Measurements from ENCODE around the gene C2orf66. TPM values are rescaled to one million over a fixed set of nuclear protein-coding genes. Genes with fewer than 3 reads are reported as not detected.

The C2orf66 gene
- total and polyA plus RNA-seq, 2 donors (not counting 3 experiments of a cell fraction or from before 2014, with no cell fraction given), result 0.27 to 0.54 TPM

DNA sequence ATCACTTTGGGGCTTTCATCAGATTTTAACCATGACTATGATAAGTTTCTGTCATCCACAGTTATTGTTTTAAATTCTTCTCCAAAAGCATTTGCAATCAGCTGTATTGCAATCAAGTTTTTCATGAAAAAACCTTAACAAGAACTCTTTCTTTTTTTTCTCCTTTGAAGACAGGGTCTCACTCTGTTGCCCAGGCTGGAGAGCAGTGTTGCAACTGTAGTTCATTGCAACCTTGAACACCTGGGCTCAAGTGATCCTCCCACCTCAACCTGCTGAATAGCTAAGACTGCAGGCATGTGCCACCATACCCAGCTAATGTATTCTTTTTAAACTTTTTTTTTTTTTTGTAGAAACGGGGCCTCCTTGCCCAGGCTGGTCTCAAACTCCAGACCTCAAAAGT is 45.5 kb upstream of the C2orf66 start:
- Histone ChIP-seq H4K20me1 (replicated peaks; ENCODE audit: control insufficient read depth, extremely low read depth, insufficient read depth, low read length) (no peaks in the 10 kb centered on the region), H3K36me3 (ENCODE audit: control insufficient read depth in 2 of 2, extremely low read depth in 1 of 2, insufficient read depth in 2 of 2, low read length in 2 of 2) (no peaks in the 10 kb centered on the region), H3K4me1 (ENCODE audit: control insufficient read depth, extremely low read depth, insufficient read depth, low read length) (peaks cover 11% of the 10 kb centered on the region), H3K27me3 (ENCODE audit: control insufficient read depth in 2 of 2, insufficient read depth in 2 of 2, low read length in 2 of 2) (no peaks in the 10 kb centered on the region), H3K4me3 (replicated peaks in 1 of 3; ENCODE audit: insufficient read depth in 1 of 3, low read depth in 1 of 3, low read length in 3 of 3) (no peak overlapping the region), H2AFZ (ENCODE audit: low read depth, low read length) (no peak overlapping the region), H3K9ac (replicated peaks; ENCODE audit: extremely low read depth, insufficient read depth, low read length) (no peak overlapping the region), H3K9me3 (replicated peaks; ENCODE audit: control insufficient read depth, insufficient read depth, low read length) (no peaks in the 10 kb centered on the region), H3K27ac (ENCODE audit: insufficient read depth, low read depth, low read length) (no peak overlapping the region), H3K9me1 (replicated peaks; ENCODE audit: control insufficient read depth, extremely low read depth, insufficient read depth, low read length) (no peaks in the 10 kb centered on the region), H3K4me2 (ENCODE audit: insufficient read depth, low read length) (no peak overlapping the region), H3K79me2 (ENCODE audit: control insufficient read depth, insufficient read depth, low read length) (no peaks in the 10 kb centered on the region)
- intact Hi-C loops (cut with micrococcal nuclease), result no loop called here
- no peak for TF ChIP-seq POLR2AphosphoS5 (IDR thresholded peaks at IDR 0.05; ENCODE audit: insufficient read depth, low read depth, low read length)
- no peak for TF ChIP-seq GATA2 (IDR thresholded peaks at IDR 0.05; ENCODE audit: insufficient read depth, insufficient read length, low read depth, low read length)
- no peak for TF ChIP-seq FOS (IDR thresholded peaks at IDR 0.05; ENCODE audit: borderline replicate concordance, insufficient read depth, low read length)
- no peak for TF ChIP-seq JUN (IDR thresholded peaks at IDR 0.05; ENCODE audit: borderline replicate concordance, insufficient read depth, insufficient read length, low read depth)
- no peak for TF ChIP-seq POLR2A (IDR thresholded peaks at IDR 0.05; ENCODE audit: low read depth, low read length)
- TF ChIP-seq CTCF (IDR thresholded peaks at IDR 0.05; ENCODE audit: extremely low read depth in 1 of 2, insufficient read depth in 1 of 2, low read depth in 1 of 2, low read length in 2 of 2), result no peak
- TF ChIP-seq, protein P1, sequence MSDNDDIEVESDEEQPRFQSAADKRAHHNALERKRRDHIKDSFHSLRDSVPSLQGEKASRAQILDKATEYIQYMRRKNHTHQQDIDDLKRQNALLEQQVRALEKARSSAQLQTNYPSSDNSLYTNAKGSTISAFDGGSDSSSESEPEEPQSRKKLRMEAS (IDR thresholded peaks at IDR 0.05; ENCODE audit: insufficient read depth, insufficient read length), result no peak
- TF ChIP-seq MYC (IDR thresholded peaks at IDR 0.05; ENCODE audit: low read depth, low read length), result no peak
- TF ChIP-seq EZH2 (IDR thresholded peaks at IDR 0.05; ENCODE audit: borderline replicate concordance, low read depth, low read length, severe bottlenecking), result no peak
- FAIRE-seq (no peak), DNase-seq (ENCODE audit: low read depth, low spot score) (no peak)
- ChIA-PET CTCF (no interaction called here), POLR2A (no interaction called here)
- BruUV-seq (replicated peaks), result no TSS peak
- dilution Hi-C loops (cut with MboI; ENCODE audit: extremely low pct_ligation_motif_present, low sequenced_read_pairs), result no loop called here

Data from endothelial cell of umbilical vein (primary cell).